Stimulated activated CD4-positive, alpha-beta T cell treated with anti-CD3 and anti-CD28 coated beads, Interleukin-4, amount 100 ng/mL, for 48 hours (primary cell): ENCODE results near the gene COG1.
"Not testable (repeated sequence)": the region's sequence is repeated elsewhere in the genome, so short reads cannot be mapped to it uniquely, and the experiment has no call there.

Experiments
- DNase-seq, 2 donors: peaks; one replicate each; pipeline ENCODE4 v3.0.0-alpha.2; 2020; ENCODE audit warnings: low read depth in 2 of 2

The COG1 gene, protein sequence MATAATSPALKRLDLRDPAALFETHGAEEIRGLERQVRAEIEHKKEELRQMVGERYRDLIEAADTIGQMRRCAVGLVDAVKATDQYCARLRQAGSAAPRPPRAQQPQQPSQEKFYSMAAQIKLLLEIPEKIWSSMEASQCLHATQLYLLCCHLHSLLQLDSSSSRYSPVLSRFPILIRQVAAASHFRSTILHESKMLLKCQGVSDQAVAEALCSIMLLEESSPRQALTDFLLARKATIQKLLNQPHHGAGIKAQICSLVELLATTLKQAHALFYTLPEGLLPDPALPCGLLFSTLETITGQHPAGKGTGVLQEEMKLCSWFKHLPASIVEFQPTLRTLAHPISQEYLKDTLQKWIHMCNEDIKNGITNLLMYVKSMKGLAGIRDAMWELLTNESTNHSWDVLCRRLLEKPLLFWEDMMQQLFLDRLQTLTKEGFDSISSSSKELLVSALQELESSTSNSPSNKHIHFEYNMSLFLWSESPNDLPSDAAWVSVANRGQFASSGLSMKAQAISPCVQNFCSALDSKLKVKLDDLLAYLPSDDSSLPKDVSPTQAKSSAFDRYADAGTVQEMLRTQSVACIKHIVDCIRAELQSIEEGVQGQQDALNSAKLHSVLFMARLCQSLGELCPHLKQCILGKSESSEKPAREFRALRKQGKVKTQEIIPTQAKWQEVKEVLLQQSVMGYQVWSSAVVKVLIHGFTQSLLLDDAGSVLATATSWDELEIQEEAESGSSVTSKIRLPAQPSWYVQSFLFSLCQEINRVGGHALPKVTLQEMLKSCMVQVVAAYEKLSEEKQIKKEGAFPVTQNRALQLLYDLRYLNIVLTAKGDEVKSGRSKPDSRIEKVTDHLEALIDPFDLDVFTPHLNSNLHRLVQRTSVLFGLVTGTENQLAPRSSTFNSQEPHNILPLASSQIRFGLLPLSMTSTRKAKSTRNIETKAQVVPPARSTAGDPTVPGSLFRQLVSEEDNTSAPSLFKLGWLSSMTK

GRCh38 chr17:73192894-73193701 is at the start of gene COG1:
COG1 (plus strand) TSS chr17:73193055; CDS start chr17:73193070, 15 bp downstream.
- peak; percentile 76 to 82 for DNase-seq

GRCh38 chr17:73144209-73144608 is 48.6 kb upstream of the COG1 start:
- not testable (repeated sequence) for DNase-seq

- DNase-seq, result no peak
Measured at GRCh38 chr17:73145641-73146040, 47.2 kb upstream of the COG1 start.

DNA sequence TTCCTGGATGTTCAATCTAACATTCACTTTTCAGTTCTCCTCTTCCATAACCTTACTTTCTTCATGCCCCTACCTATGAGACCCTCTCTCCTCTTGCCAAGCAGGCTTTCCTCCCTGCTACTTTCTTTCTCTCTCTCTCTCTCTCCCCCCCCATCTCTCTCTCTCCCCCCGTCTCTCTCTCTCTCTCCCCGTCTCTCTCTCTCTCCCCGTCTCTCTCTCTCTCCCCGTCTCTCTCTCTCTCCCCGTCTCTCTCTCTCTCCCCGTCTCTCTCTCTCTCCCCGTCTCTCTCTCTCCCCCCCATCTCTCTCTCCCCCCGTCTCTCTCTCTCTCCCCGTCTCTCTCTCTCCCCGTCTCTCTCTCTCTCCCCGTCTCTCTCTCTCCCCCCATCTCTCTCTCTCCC is 45.1 kb upstream of the COG1 start:
- DNase-seq, result not testable (repeated sequence)

- no peak for DNase-seq
Measured at GRCh38 chr17:73148540-73149334, 44.1 kb upstream of the COG1 start.

GRCh38 chr17:73150622-73151300 is 42.1 kb upstream of the COG1 start:
- not testable (repeated sequence) for DNase-seq

DNA sequence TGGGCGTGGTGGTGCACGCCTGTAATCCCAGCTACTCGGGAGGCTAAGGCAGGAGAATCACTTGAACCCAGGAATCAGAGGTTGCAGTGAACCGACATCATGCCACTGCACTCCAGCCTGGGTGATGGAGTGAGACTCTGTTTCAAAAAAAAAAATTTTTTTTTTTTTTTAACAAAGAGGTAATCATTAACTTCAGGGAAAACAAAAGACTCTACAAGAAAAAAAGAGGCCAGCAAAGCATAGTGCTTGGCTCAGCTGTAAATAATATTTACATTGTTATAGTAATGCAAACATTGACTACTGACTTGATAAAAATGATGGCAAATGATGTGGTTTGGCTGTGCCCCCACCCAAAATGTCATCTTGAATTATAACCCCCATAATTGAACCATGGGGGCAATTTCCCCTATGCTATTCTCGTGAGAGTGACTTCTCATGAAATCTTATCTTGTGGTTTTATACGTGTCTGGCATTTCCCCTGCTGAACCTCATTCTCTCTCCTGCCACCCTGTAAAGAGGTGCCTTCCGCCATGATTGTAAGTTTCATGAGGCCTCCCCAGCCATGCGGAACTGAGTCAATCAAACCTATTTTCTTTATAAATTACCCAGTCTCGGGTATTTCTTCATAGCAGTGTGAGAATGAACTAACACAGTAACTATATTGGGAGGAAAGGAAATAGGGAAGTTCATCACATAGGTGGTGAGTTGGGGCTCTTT is 40.8 kb upstream of the COG1 start:
- no peak for DNase-seq

DNA sequence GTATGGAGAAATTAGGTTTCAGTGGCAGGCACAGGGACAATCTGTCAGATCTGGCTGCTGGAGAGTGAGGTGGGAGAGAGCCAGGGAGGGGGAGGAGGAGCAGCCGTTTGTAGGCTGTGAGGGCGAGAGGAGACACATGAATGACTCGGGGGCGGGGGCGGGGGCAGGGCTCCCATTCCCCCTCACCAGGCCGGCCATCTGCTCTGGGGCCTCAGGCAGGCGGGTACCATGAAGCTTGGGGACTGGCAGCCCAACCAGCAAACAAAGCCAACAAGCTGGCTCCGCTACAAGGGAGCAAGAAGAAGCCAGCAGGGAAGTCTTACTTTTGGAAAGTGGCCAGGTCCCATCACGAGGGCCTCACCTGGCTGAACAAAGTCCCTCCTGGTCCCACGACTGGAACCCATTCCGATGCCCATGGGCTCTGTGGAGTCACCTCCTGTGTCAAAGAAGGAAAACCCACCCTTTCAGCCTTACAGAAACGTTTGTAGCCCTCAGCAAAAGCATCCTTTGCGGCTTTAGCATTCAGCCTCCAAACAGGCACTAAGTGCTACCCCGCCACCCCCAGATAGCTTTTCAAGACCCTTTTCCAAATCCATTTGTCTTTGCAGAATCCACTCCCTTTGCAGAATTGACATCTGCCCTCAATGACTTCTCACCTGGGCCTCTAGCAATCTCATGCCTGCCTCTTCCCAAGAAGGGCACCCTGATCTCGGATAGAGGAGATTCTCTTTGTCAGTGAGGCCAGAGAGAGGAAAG is 37.3 kb upstream of the COG1 start:
- no peak for DNase-seq

GRCh38 chr17:73156166-73156840 is 36.6 kb upstream of the COG1 start:
- peak; percentile 56 to 58 for DNase-seq

- DNase-seq, result no peak
Measured at GRCh38 chr17:73156887-73157520, 35.9 kb upstream of the COG1 start.

- no peak for DNase-seq
Measured at GRCh38 chr17:73157521-73157890, 35.3 kb upstream of the COG1 start.

- no peak for DNase-seq
Measured at GRCh38 chr17:73158133-73158532, 34.7 kb upstream of the COG1 start.

DNA sequence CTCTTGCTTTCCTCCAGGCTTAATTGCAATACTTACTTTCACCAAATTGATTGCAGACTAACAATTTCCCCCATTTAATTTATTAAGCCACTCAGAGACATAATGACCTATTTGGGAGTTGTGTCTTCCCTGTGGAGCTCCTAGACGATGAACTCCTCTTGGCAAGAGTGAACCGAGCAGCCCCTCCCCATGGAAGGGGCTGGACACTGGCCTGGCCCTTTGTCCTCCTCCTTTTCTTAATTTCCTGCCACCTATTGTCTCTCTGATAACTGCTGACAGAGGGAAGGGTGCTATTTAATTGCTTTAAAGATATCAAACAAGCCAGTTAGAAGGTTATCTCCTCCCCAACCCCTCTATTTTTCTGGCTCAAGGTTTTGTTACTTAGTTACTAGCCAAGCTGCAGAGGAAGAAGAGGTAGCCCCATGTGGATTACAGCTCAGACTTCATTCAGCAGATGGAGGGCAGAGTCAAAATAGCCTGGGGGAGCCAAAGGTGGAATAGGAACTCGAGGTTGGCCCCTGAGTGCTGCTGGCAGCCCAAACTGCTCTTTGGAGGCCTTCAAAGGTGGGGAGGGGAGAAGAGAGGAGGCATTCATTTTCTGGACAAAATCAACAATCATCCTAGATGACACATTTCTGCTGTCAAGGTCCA is 31.8 kb upstream of the COG1 start:
- DNase-seq, result no peak

DNA sequence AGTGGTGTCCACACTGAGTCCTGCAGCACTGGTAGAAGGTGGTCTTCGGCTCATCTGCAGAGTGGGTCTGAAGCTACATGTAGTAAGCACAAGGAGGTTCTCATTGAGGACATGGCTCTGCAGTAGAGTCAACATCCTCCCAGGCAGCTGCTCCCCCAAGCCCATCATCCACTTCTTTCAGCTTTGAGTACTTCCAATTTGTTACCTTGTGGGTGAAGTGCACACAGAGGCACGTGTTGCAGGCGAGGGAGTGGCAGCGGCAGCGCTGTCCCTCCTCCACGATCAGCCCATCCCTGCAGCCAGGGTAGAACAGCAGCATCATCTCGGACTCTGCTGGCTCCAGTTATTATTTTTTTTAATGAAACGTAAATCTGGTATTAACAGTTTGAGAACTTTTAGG is 29.8 kb upstream of the COG1 start:
- DNase-seq, result no peak

GRCh38 chr17:73165616-73166404 is 27.0 kb upstream of the COG1 start:
- no peak for DNase-seq

DNA sequence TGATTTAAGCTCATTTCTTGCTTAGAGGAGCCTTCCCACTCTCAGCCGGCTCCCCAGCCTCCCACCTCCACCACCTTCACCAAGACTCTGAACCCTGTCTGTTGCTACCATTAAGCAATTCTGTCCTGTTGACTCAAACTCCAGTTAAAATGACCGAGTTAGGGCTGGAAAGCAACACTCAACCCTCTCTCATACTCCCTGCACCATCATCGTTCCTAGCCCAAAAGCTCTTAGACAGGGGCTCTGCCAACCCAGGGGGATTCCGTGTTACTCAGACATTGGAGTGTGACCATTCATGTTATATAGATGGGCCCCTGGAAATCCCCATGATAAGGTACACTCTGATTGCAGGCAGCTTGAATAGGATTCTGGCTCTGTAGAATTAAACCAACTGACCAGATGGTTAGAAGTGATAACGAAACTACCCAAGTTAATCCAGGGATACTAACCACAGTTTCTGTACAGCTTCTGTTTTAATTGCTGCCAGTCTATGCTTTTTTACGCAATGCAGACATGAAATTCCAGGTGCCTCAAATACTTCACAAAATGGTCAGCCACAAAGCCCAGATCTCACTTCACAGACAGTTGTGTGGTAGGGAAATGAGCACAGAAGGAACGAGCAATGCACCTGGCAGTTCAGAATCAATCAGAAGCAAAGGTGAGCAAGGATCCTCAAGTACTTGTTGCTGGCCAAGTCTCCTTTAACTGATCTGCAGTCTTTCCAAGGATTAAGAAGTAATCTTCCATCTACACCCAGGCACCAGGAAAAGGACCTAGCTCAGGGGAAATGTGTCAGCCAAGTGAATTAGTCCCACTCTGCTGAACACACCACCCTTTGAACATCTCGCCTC is 25.9 kb upstream of the COG1 start:
- no peak for DNase-seq
